Measurements from ENCODE around the gene MYO7B.

DNA sequence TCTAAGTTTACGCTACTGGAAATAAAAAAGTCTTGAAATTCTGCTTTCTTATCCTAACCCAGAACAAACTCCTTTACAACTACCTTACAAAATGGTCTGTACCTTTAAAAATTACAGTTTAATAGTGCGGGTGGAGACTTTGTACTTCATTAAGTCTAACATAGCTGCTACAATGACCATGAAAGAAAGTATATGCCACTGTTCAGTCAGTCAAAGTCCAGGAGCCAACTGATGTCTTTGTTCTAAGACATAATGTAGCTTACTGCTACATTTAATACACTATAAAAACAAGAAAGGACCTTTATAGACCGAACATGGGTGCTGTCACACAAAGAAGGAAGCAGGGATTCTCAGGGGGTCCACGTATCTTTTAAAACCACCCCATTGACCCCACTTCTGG, 45.2 kb upstream of the MYO7B start:
- TF ChIP-seq CTCF (IDR thresholded peaks at IDR 0.05; ENCODE audit: low read length) (no peak), EZH2 (IDR thresholded peaks at IDR 0.05; ENCODE audit: borderline replicate concordance, low read length) (no peak)

Data from OCI-LY1 (cell line).